HepG2 (cell line): ENCODE data around the gene UBTF. TPM values are rescaled to one million over a fixed set of nuclear protein-coding genes. Genes with fewer than 3 reads are reported as not detected.

Experiments
- ATAC-seq: fragments of 200-7000 bp; cut with Tn5 transposase; 3 replicates; pipeline ENCODE4 v1.9.1; 2020; ENCODE audit warnings: mild to moderate bottlenecking, moderate library complexity
- BruUV-seq: library from RNA; stranded (reverse); fragments of 400-500 nt; replicated peaks from 2 replicates; lab custom pipeline; 2021; lab: Mats Ljungman, UMichigan
- CTCF ChIA-PET: fragments of 300-600 bp; formaldehyde crosslinking; extraction: SDS; loops from one replicate; lab custom pipeline; 2021; ENCODE audit warnings: low total read pairs, inconsistent platforms, low intra/inter-chr PET ratio; lab: Yijun Ruan, JAX
- POLR2A ChIA-PET: fragments of 350-600 bp; sonication (Branson Sonifier 250); formaldehyde crosslinking; loops from one replicate; lab custom pipeline; 2020; ENCODE audit warnings: antibody characterized with exemption, inconsistent platforms; lab: Yijun Ruan, JAX
- DNase-seq: peaks from one replicate; pipeline ENCODE4 v3.0.0-alpha.2; 2015; ENCODE audit warnings: low spot score
- FAIRE-seq: peaks from 3 replicates; lab custom pipeline; 2011; peaks lifted over from hg19 to GRCh38; lab: Jason Lieb, UNC
- H2AFZ ChIP-seq: one replicate; pipeline ENCODE4 v1.6.1; 2011; ENCODE audit warnings: low read length, inconsistent platforms
- H3K27ac ChIP-seq: fragments of 300-600 bp; 3 replicates; pipeline ENCODE4 v1.8.0; 2011; ENCODE audit warnings: mixed run types, mild to moderate bottlenecking, mixed read lengths, low read length, inconsistent platforms; ENCODE audit not compliant: insufficient read depth; ENCODE audit errors: extremely low read length
- H3K27me3 ChIP-seq, 2 experiments: fragments of 200-600 bp in 1 of 2; 2 replicates in 1 of 2; 3 replicates in 1 of 2; pipeline versions ENCODE4 v1.6.0 to v1.8.0; 2011; ENCODE audit warnings: low read length in 2 of 2, mild to moderate bottlenecking in 2 of 2, moderate library complexity in 2 of 2, inconsistent platforms in 1 of 2; ENCODE audit not compliant: insufficient read depth in 2 of 2, control insufficient read depth in 1 of 2
- H3K36me3 ChIP-seq, 2 experiments: fragments of 200-600 bp in 1 of 2; replicated peaks in 1 of 2; 2 replicates in 1 of 2; 3 replicates in 1 of 2; pipeline versions ENCODE4 v1.5.1 to v1.8.0; 2011; ENCODE audit warnings: low read length in 2 of 2, inconsistent platforms in 1 of 2; ENCODE audit not compliant: insufficient read depth in 2 of 2, control insufficient read depth in 1 of 2
- H3K4me1 ChIP-seq: 2 replicates; pipeline ENCODE4 v1.5.1; 2012; ENCODE audit warnings: low read length, inconsistent platforms; ENCODE audit not compliant: insufficient read depth
- H3K4me2 ChIP-seq: 2 replicates; pipeline ENCODE4 v1.6.0; 2011; ENCODE audit warnings: low read depth, low read length, inconsistent platforms
- H3K4me3 ChIP-seq, 3 experiments: fragments of 200-600 bp in 1 of 3; sonication (generic), shearing (Covaris generic) in 1 of 3; replicated peaks in 1 of 3; 2 replicates each; pipeline ENCODE4 v1.5.1; 2011 to 2016; ENCODE audit warnings: low read length in 3 of 3, inconsistent platforms in 2 of 3, low read depth in 2 of 3, mild to moderate bottlenecking in 2 of 3, control low read depth in 1 of 3, mixed read lengths in 1 of 3; ENCODE audit not compliant: insufficient read depth in 1 of 3
- H3K79me2 ChIP-seq: one replicate; pipeline ENCODE4 v1.6.1; 2011; ENCODE audit warnings: low read length, inconsistent platforms; ENCODE audit not compliant: insufficient read depth
- H3K9ac ChIP-seq: 2 replicates; pipeline ENCODE4 v1.6.0; 2011; ENCODE audit warnings: mild to moderate bottlenecking, low read depth, low read length, inconsistent platforms; ENCODE audit not compliant: insufficient read depth
- H3K9me3 ChIP-seq: 2 replicates; pipeline ENCODE4 v1.5.1; 2012; ENCODE audit warnings: mild to moderate bottlenecking, low read length
- H4K20me1 ChIP-seq: 2 replicates; pipeline ENCODE4 v1.6.0; 2011; ENCODE audit warnings: inconsistent platforms, mild to moderate bottlenecking, low read length, moderate library complexity; ENCODE audit not compliant: insufficient read depth
- AKAP8 ChIP-seq: sonication (generic); formaldehyde crosslinking; IDR thresholded peaks from 2 replicates; pipeline ENCODE4 v1.5.1; 2020; ENCODE audit warnings: mild to moderate bottlenecking, missing genetic modification reagents
- CAMTA2 ChIP-seq: sonication (generic); formaldehyde crosslinking; IDR thresholded peaks from 2 replicates; pipeline ENCODE4 v1.4.0; 2020; ENCODE audit warnings: mild to moderate bottlenecking, missing genetic modification reagents, borderline replicate concordance
- DBP ChIP-seq: sonication (generic); formaldehyde crosslinking; IDR thresholded peaks from 2 replicates; pipeline ENCODE4 v1.4.0; 2020; ENCODE audit warnings: missing genetic modification reagents; ENCODE audit errors: not compliant biosample characterization
- GLI4 ChIP-seq: sonication (generic); formaldehyde crosslinking; IDR thresholded peaks from 2 replicates; pipeline ENCODE4 v1.5.1; 2020; ENCODE audit warnings: missing genetic modification reagents, mild to moderate bottlenecking, moderate library complexity, borderline replicate concordance
- KLF16 ChIP-seq, 2 experiments: sonication (generic) in 1 of 2; formaldehyde crosslinking in 1 of 2; IDR thresholded peaks; 2 replicates each; pipeline versions ENCODE4 v1.6.1 to v1.8.0; 2016 to 2023; ENCODE audit warnings: missing genetic modification reagents in 2 of 2, missing compliant biosample characterization in 1 of 2
- NR3C1 ChIP-seq: sonication (generic); formaldehyde crosslinking; IDR thresholded peaks from 2 replicates; pipeline ENCODE4 v1.4.0; 2020; ENCODE audit warnings: missing genetic modification reagents
- PHF21A ChIP-seq: sonication (generic); formaldehyde crosslinking; IDR thresholded peaks from 2 replicates; pipeline ENCODE4 v1.5.0; 2020; ENCODE audit warnings: mild to moderate bottlenecking, missing genetic modification reagents
- ZFP91 ChIP-seq: sonication (generic); formaldehyde crosslinking; IDR thresholded peaks from 2 replicates; pipeline ENCODE4 v1.9.0; 2022; ENCODE audit warnings: missing genetic modification reagents, mild to moderate bottlenecking, borderline replicate concordance
- ZNF136 ChIP-seq: sonication (generic); formaldehyde crosslinking; IDR thresholded peaks from 2 replicates; pipeline ENCODE4 v1.8.1; 2022; ENCODE audit warnings: low read depth, mild to moderate bottlenecking, moderate library complexity, missing genetic modification reagents
- ZNF33B ChIP-seq: sonication (generic); formaldehyde crosslinking; IDR thresholded peaks from 2 replicates; pipeline ENCODE4 v1.5.1; 2020; ENCODE audit warnings: mild to moderate bottlenecking, missing genetic modification reagents
- ZNF430 ChIP-seq: sonication (generic); formaldehyde crosslinking; IDR thresholded peaks from 2 replicates; pipeline ENCODE4 v1.9.0; 2021; ENCODE audit warnings: mild to moderate bottlenecking, missing genetic modification reagents
- ZNF501 ChIP-seq: sonication (generic); formaldehyde crosslinking; IDR thresholded peaks from 2 replicates; pipeline ENCODE4 v1.5.1; 2020; ENCODE audit warnings: mild to moderate bottlenecking, moderate library complexity, missing genetic modification reagents
- ZNF513 ChIP-seq: sonication (generic); formaldehyde crosslinking; conservative IDR thresholded peaks from 2 replicates; pipeline ENCODE4 v1.5.0; 2020; ENCODE audit warnings: missing genetic modification reagents
- ZNF781 ChIP-seq: sonication (generic); formaldehyde crosslinking; IDR thresholded peaks from 2 replicates; pipeline ENCODE4 v1.5.1; 2020; ENCODE audit warnings: borderline replicate concordance, mild to moderate bottlenecking, missing genetic modification reagents; ENCODE audit errors: not compliant biosample characterization
- ZNF891 ChIP-seq: sonication (generic); formaldehyde crosslinking; IDR thresholded peaks from 2 replicates; pipeline ENCODE4 v1.5.0; 2020; ENCODE audit warnings: mild to moderate bottlenecking, missing genetic modification reagents
- WGBS: methylation state at CpG from one replicate; pipeline ENCODE4 v1.1.6; 2017; ENCODE audit warnings: low lambda C conversion rate; 5-methylcytosine and 5-hydroxymethylcytosine counted together
- in situ Hi-C: cut with HindIII; loops from 2 replicates; pipeline ENCODE4 v1.10.0; 2017; ENCODE audit warnings: low pct_unique_long_range_greater_than_20kb; ENCODE audit not compliant: extremely low pct_ligation_motif_present
- intact Hi-C: fragments of 100-400 bp; cut with micrococcal nuclease; formaldehyde crosslinking; loops from one replicate; pipeline ENCODE4 v1.10.0; 2022; ENCODE audit not compliant: unreplicated experiment
- polyA plus RNA-seq, 8 experiments: library from polyadenylated mRNA; depleted of rRNA in 3 of 8; stranded (reverse) in 7 of 8; unstranded in 1 of 8; fragments of >200 nt; fragmentation: Illumina TruSeq in 4 of 8; extraction: Trizol in 4 of 8; gene quantifications; 2 replicates each; pipeline versions ENCODE4 v1.2.1 to v1.2.3, GENCODE V29; 2011 to 2016; ENCODE audit warnings: low read depth in 4 of 8, missing spikeins in 1 of 8, mixed read lengths in 1 of 8; ENCODE audit not compliant: insufficient read depth in 1 of 8
- total RNA-seq, 5 experiments: library from RNA; depleted of rRNA; stranded (reverse); fragments of >200 nt; fragmentation: Illumina TruSeq; extraction: Trizol; gene quantifications; 2 replicates each; pipeline ENCODE4 v1.2.3, GENCODE V29; 2016; ENCODE audit warnings: low read depth in 1 of 5
- TF ChIP-seq, protein P1 (sequence below): sonication (generic); formaldehyde crosslinking; IDR thresholded peaks from 2 replicates; pipeline ENCODE4 v1.5.1; 2020; ENCODE audit warnings: mild to moderate bottlenecking, moderate library complexity, missing genetic modification reagents

Gene UBTF
- total and polyA plus RNA-seq, 2 of the 13 experiments (the other 11 are each of a cell fraction or from before 2014, with no cell fraction given): 15.2 to 60.9 TPM

DNA sequence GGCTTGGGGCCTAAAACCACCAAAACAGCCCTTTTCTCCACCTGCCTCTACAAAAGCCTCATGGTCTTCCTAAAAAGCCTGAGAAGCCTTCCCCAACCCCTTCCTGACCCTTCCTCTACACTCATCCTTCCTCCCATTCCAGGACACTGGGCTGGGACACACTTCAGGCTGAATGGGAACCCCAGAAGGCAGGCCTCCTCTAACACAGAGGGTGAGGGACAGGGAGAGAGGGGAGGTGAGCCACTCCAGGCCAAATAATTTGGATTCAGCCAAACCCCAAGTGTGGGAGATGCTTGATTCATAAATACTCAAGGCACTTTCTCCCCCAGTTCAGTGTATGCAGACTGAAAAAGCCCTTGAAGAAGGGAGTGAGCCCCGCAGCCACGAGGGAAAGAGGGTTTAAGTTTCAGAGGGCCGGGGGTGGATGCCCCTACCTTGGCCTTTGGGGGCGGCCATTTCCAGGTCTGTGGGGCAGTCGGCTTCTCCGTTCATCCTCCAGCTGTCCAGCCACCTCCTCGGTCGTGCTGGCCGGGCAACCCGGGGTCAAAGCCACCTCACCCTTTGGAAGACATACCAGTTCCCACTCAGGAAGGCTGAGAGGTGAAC is 1.6 kb downstream of the UBTF start:
- POLR2A ChIA-PET: interaction anchor here (0.7 to 1.4 kb wide), 13 partner anchors 11 to 127 kb away, joined by 3 to 10 read pairs (median 5); partner anchors contain the start of genes ATXN7L3, GRN and TMUB2
- DNase-seq: no peak
- Histone ChIP-seq H3K9ac (peak overlapping the region; percentile 85), H3K4me2 (peak overlapping the region; percentile 97), H3K4me3 (peak overlapping the region; percentile 88 to 99 (median 98)), H2AFZ (no peak overlapping the region), H3K27ac (peak overlapping the region; percentile 89), H4K20me1 (no peaks in the 10 kb centered on the region; the same call in 1 of the 2 replicates), H3K36me3 (peaks cover 22 to 37% of the 10 kb centered on the region in 2 experiments), H3K4me1 (peaks cover 23% of the 10 kb centered on the region), H3K27me3 (no peaks in the 10 kb centered on the region; a peak in 1 of 5 replicates), H3K79me2 (peaks cover 28% of the 10 kb centered on the region), H3K9me3 (no peaks in the 10 kb centered on the region)
- in situ Hi-C loops (no loop called here), intact Hi-C loops (loop anchor here (2.0 kb wide), 2 partner anchors 15 to 107 kb away; partner anchors contain the start of gene SLC25A39)
- no peak for FAIRE-seq
- ATAC-seq: peak; percentile 0; the same call in 1 of the 3 replicates
- BruUV-seq: TSS peak; percentile 38
- 0% methylated on average over 6 of the region's 10 CpGs for WGBS
- CTCF ChIA-PET: interaction anchor here (2.3 kb wide), 1 partner anchor 14 kb away, joined by 13 read pairs; no protein-coding TSS in a partner anchor
- TF ChIP-seq, protein P1, sequence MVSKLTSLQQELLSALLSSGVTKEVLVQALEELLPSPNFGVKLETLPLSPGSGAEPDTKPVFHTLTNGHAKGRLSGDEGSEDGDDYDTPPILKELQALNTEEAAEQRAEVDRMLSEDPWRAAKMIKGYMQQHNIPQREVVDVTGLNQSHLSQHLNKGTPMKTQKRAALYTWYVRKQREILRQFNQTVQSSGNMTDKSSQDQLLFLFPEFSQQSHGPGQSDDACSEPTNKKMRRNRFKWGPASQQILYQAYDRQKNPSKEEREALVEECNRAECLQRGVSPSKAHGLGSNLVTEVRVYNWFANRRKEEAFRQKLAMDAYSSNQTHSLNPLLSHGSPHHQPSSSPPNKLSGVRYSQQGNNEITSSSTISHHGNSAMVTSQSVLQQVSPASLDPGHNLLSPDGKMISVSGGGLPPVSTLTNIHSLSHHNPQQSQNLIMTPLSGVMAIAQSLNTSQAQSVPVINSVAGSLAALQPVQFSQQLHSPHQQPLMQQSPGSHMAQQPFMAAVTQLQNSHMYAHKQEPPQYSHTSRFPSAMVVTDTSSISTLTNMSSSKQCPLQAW (CRISPR knock-in tag): peak; percentile 33; the same call in 1 of the 2 replicates
- TF ChIP-seq ZNF430 (CRISPR knock-in tag): peak; percentile 80; the same call in 1 of the 2 replicates
- TF ChIP-seq GLI4 (CRISPR knock-in tag): no peak
- peak; percentile 21 for TF ChIP-seq ZNF781 (CRISPR knock-in tag)
- 0 out of 2 replicates have a peak, but pooled peaks have one; percentile 26 for TF ChIP-seq PHF21A (CRISPR knock-in tag)
- TF ChIP-seq ZNF501 (CRISPR knock-in tag): peak; percentile 42
- peak; percentile 23 for TF ChIP-seq ZNF33B (CRISPR knock-in tag)
- TF ChIP-seq NR3C1 (CRISPR knock-in tag): 0 out of 2 replicates have a peak, but pooled peaks have one; percentile 27
- TF ChIP-seq ZNF891 (CRISPR knock-in tag): no peak
- 0 out of 4 replicates have a peak, but pooled peaks of 1 of the 2 experiments have one; percentile 1 for TF ChIP-seq KLF16 (CRISPR knock-in tag; IDR thresholded peaks at IDR 0.05)
- TF ChIP-seq DBP (CRISPR knock-in tag): no peak
- 0 out of 2 replicates have a peak, but pooled peaks have one; percentile 53 for TF ChIP-seq ZNF136
- TF ChIP-seq CAMTA2 (CRISPR knock-in tag): 0 out of 2 replicates have a peak, but pooled peaks have one; percentile 39
- TF ChIP-seq ZFP91 (CRISPR knock-in tag): peak; percentile 60; the same call in 1 of the 2 replicates
- TF ChIP-seq ZNF513 (CRISPR knock-in tag): 0 out of 2 replicates have a peak, but pooled peaks have one; percentile 38
- TF ChIP-seq AKAP8 (CRISPR knock-in tag): 0 out of 2 replicates have a peak, but pooled peaks have one; percentile 27
